OCI-LY7 (cell line): Measurements from ENCODE around the gene EFNA4. TPM values are rescaled to one million over a fixed set of nuclear protein-coding genes. Genes with fewer than 3 reads are reported as not detected.
A peak's percentile ranks its signal among the peaks of the same experiment; 100 is the strongest.

Source experiments
- BruUV-seq: library from RNA; stranded (reverse); fragments of 400-500 nt; replicated peaks from 2 replicates; lab custom pipeline; 2021; lab: Mats Ljungman, UMichigan
- CTCF ChIA-PET: fragments of 300-600 bp; sonication (Branson Sonifier 250); formaldehyde crosslinking; loops from one replicate; lab custom pipeline; 2022; ENCODE audit warnings: antibody characterized with exemption; ENCODE audit not compliant: unreplicated experiment; lab: Charles Lee
- POLR2A ChIA-PET: fragments of 300-600 bp; sonication (Branson Sonifier 250); formaldehyde crosslinking; loops from one replicate; lab custom pipeline; 2022; ENCODE audit warnings: antibody characterized with exemption; lab: Charles Lee
- DNase-seq: peaks from one replicate; pipeline ENCODE4 v3.0.0-alpha.2; 2015; ENCODE audit warnings: low spot score
- H2AFZ ChIP-seq: fragments of 200-600 bp; sonication (generic), shearing (Covaris generic); 2 replicates; pipeline ENCODE4 v1.6.1; 2014; ENCODE audit warnings: mild to moderate bottlenecking, antibody characterized with exemption, low read length, moderate library complexity
- H3K27ac ChIP-seq: fragments of 200-600 bp; sonication (generic); 2 replicates; pipeline ENCODE4 v1.5.1; 2014; ENCODE audit warnings: mixed run types, low read depth, mild to moderate bottlenecking, moderate library complexity, low read length, inconsistent platforms; ENCODE audit not compliant: poor library complexity, severe bottlenecking
- H3K36me3 ChIP-seq: fragments of 200-600 bp; sonication (generic); 2 replicates; pipeline ENCODE4 v1.6.1; 2014; ENCODE audit warnings: mild to moderate bottlenecking, antibody characterized with exemption, low read length, moderate library complexity, mixed read lengths; ENCODE audit not compliant: insufficient read depth
- H3K4me1 ChIP-seq: fragments of 200-600 bp; sonication (generic); 2 replicates; pipeline ENCODE4 v1.5.1; 2014; ENCODE audit warnings: mild to moderate bottlenecking, low read length; ENCODE audit not compliant: insufficient read depth, poor library complexity, severe bottlenecking
- H3K4me2 ChIP-seq: fragments of 200-600 bp; sonication (generic); 2 replicates; pipeline ENCODE4 v1.6.1; 2014; ENCODE audit warnings: mild to moderate bottlenecking, low read length
- H3K4me3 ChIP-seq: fragments of 200-600 bp; sonication (generic); 2 replicates; pipeline ENCODE4 v1.5.1; 2014; ENCODE audit warnings: mild to moderate bottlenecking, low read depth, low read length; ENCODE audit not compliant: poor library complexity, severe bottlenecking
- H3K79me2 ChIP-seq: fragments of 200-600 bp; sonication (generic); 2 replicates; pipeline ENCODE4 v1.6.1; 2016; ENCODE audit warnings: low read depth, mild to moderate bottlenecking, low read length, moderate library complexity, mixed read lengths; ENCODE audit not compliant: insufficient read depth
- H3K9me2 ChIP-seq: fragments of 200-600 bp; sonication (generic); 2 replicates; pipeline ENCODE4 v1.6.1; 2016; ENCODE audit warnings: mild to moderate bottlenecking, low read length, mixed read lengths; ENCODE audit not compliant: insufficient read depth
- H3K9me3 ChIP-seq: fragments of 200-600 bp; sonication (generic); 2 replicates; pipeline ENCODE4 v1.6.1; 2014; ENCODE audit warnings: mild to moderate bottlenecking, mixed run types, low read length, mixed read lengths
- H4K20me1 ChIP-seq: fragments of 200-600 bp; sonication (generic); 2 replicates; pipeline ENCODE4 v1.6.1; 2014; ENCODE audit warnings: mild to moderate bottlenecking, antibody characterized with exemption, low read length, moderate library complexity, mixed read lengths; ENCODE audit not compliant: insufficient read depth
- EZH2phosphoT487 ChIP-seq: fragments of 200-600 bp; sonication (generic); IDR thresholded peaks from 2 replicates; pipeline ENCODE4 v1.6.1; 2018; ENCODE audit warnings: low read depth, borderline replicate concordance, mild to moderate bottlenecking, mixed run types, antibody characterized with exemption, low read length, moderate library complexity, mixed read lengths
- intact Hi-C: fragments of 100-400 bp; cut with micrococcal nuclease; formaldehyde crosslinking; loops from one replicate; pipeline ENCODE4 v1.10.0; 2022; ENCODE audit not compliant: unreplicated experiment
- total RNA-seq, 2 experiments: library from RNA; depleted of rRNA in 1 of 2; stranded (reverse); fragments of >200 nt in 1 of 2; shearing (Covaris generic) in 1 of 2; gene quantifications; 2 replicates each; pipeline ENCODE4 v1.2.3, GENCODE V29; 2014 to 2022
- TF ChIP-seq, protein P1 (sequence below): fragments of 200-600 bp; sonication (generic); conservative IDR thresholded peaks from 2 replicates; pipeline ENCODE4 v1.5.1; 2014; ENCODE audit warnings: mild to moderate bottlenecking, antibody characterized with exemption, low read length, moderate library complexity, mixed read lengths

The EFNA4 gene
- total RNA-seq, 2 experiments from 2014 or later = 9.0 to 10.5 TPM

- ChIA-PET POLR2A (interaction anchor here (1.5 kb wide), 1 partner anchor 81 kb away, joined by 6 read pairs; the partner anchor contains the start of gene KRTCAP2), CTCF (interaction anchor here (0.7 to 2.0 kb wide), 5 partner anchors 46 to 81 kb away, joined by 3 to 12 read pairs (median 7); partner anchors contain the start of gene KRTCAP2)
- Histone ChIP-seq H3K9me2 (no peaks in the 10 kb centered on the region), H2AFZ (peak overlapping the region; percentile 65), H3K4me1 (peaks cover 13% of the 10 kb centered on the region), H3K79me2 (no peaks in the 10 kb centered on the region), H3K4me2 (peak overlapping the region; percentile 55), H3K4me3 (no peak overlapping the region), H4K20me1 (no peaks in the 10 kb centered on the region), H3K36me3 (no peaks in the 10 kb centered on the region), H3K27ac (no peak overlapping the region), H3K9me3 (no peaks in the 10 kb centered on the region)
- BruUV-seq = no TSS peak
- TF ChIP-seq EZH2phosphoT487 = no peak
- TF ChIP-seq, protein P1, sequence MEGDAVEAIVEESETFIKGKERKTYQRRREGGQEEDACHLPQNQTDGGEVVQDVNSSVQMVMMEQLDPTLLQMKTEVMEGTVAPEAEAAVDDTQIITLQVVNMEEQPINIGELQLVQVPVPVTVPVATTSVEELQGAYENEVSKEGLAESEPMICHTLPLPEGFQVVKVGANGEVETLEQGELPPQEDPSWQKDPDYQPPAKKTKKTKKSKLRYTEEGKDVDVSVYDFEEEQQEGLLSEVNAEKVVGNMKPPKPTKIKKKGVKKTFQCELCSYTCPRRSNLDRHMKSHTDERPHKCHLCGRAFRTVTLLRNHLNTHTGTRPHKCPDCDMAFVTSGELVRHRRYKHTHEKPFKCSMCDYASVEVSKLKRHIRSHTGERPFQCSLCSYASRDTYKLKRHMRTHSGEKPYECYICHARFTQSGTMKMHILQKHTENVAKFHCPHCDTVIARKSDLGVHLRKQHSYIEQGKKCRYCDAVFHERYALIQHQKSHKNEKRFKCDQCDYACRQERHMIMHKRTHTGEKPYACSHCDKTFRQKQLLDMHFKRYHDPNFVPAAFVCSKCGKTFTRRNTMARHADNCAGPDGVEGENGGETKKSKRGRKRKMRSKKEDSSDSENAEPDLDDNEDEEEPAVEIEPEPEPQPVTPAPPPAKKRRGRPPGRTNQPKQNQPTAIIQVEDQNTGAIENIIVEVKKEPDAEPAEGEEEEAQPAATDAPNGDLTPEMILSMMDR = peak; percentile 97
- DNase-seq = peak; percentile 80
- intact Hi-C loops = loop anchor here (1.0 kb wide), 1 partner anchor 76 kb away; no protein-coding TSS in a partner anchor
Observed at GRCh38 chr1:155091071-155092051, 27.8 kb downstream of the EFNA4 start.

- no peak overlapping the region for H3K4me3 ChIP-seq
- H3K4me1 ChIP-seq = peaks cover 7% of the 10 kb centered on the region
- no peaks in the 10 kb centered on the region for H3K36me3 ChIP-seq
- no TSS peak for BruUV-seq
- no peak overlapping the region for H2AFZ ChIP-seq
- intact Hi-C loops = no loop called here
- no peak overlapping the region for H3K27ac ChIP-seq
- no peak for TF ChIP-seq EZH2phosphoT487
- TF ChIP-seq, protein P1 = no peak
- POLR2A ChIA-PET = interaction anchor here (1.5 kb wide), 1 partner anchor 80 kb away, joined by 6 read pairs; the partner anchor contains the start of gene KRTCAP2
- H3K9me2 ChIP-seq = no peaks in the 10 kb centered on the region
- no peak for DNase-seq
- H3K9me3 ChIP-seq = no peaks in the 10 kb centered on the region
- CTCF ChIA-PET = interaction anchor here (1.4 to 2.0 kb wide), 3 partner anchors 73 to 81 kb away, joined by 7 to 12 read pairs (median 10); partner anchors contain the start of gene KRTCAP2
- H3K79me2 ChIP-seq = no peaks in the 10 kb centered on the region
- H4K20me1 ChIP-seq = no peaks in the 10 kb centered on the region
- no peak overlapping the region for H3K4me2 ChIP-seq
Observed at GRCh38 chr1:155092131-155092530, 28.6 kb downstream of the EFNA4 start.
